Medulla oblongata (tissue), 1 donor: ENCODE measurements around the gene FGFR3.
A peak's percentile ranks its signal among the peaks of the same experiment; 100 is the strongest.

Experiments
- DNase-seq: peaks from one replicate; pipeline ENCODE4 v3.0.0-alpha.2; 2015; ENCODE audit errors: extremely low spot score

Gene FGFR3

DNA sequence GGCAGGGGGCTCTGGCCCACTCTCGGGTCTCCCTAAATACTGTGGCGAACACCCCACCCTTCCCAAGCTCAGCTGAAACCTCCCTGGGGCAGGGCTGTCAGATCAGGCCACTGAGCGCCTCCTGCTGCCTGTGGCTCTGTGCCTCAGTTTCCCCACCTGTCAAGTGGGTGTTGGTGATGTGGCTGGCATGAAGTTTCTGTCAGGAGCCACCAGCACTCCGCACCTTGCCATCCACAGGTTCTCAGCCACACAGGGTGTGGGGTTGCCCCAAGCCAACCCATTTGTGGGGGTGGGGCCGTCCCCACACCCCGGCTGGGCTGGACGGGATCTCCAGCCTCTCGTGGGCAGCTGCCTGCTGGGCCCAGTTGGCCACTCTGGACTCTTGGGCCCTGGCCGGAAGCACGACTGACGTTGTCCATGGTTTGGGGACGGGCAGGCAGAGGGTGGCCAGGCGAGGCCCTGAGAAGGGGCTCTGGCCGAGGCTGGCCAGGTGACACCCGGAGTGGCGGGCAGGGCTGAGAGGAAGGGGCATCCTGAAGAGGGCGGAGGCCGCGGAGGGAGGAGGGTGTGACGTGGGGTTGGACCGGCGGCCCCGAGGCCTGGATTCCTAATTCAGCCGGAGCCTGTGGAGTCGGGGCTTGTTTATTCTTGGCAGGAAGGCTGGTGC lies 5.5 kb upstream of the FGFR3 start:
- DNase-seq: no peak

DNA sequence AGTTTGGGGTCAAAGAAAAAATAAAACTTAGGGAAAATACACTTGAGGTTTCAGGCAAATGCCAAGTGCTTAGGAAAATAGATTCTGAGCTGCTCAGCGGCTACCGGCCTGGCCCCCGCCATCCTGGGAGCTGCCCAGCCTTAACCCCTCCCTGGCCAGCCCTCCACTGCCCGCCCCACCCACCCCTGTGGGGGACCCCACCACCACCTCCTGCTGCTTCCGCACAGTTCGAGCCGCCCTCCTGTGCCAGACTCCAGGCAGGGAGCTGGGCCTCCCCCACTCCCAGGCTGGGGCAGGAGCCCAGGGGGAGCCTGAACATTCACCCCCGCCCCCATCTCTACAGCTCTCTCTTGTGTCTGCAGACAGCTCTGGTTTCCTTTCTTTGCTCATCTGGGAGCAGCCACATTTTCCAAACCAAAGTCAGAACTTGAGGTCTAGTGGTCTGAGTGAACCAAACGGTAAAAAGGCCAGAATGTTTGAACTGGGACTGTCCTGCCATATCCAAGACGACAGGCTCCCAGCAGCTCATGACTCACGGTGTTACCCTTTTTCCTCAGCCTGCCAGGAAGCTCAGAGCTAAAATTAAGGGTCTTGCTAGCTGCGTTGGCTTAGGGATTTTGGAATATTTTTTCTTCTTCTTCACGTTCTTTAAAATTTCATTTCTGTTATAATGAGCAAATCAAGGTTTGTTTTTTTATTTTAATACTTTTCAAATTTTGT lies 4.7 kb upstream of the FGFR3 start:
- DNase-seq: no peak

DNA sequence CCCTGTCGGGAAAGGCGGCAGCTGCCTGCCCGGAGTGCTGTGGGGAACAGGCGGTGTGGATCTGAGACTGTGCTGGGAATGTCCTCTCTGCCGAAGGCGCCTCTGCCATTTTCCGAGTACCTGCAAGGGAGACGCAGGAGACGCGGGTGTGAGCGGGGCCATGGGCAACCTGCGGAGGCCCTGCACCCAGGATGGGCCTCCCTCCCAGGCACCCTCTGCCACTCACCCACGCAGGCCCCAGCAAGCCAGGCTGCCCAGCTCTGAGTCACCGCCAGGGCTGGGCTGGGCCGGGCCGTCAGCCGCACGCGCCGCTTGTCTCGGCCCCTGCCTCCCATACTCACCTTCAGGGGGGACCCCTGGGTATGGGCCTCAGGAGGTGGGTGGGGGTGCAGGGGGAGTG lies 3.5 kb upstream of the FGFR3 start:
- DNase-seq: no peak

DNA sequence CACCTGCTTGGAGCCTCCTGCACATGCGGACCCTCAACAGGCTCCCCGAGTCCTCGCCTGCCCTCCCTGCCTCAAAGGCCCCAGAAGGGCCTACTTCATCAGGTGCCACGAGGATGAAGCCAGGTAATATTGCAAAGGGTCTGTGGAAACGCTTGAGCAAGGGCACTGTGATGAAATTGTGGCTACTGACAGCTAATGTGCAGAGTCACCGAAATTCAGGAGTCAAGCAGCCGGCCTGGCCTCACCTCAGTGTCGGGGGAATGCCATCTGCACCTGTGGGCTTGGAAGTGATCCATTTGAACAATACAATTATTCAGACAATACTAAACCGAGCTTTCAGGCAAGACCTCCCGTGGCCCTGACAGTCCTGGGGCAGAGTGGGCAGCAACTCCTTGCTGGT lies 3.1 kb upstream of the FGFR3 start:
- DNase-seq: no peak

DNA sequence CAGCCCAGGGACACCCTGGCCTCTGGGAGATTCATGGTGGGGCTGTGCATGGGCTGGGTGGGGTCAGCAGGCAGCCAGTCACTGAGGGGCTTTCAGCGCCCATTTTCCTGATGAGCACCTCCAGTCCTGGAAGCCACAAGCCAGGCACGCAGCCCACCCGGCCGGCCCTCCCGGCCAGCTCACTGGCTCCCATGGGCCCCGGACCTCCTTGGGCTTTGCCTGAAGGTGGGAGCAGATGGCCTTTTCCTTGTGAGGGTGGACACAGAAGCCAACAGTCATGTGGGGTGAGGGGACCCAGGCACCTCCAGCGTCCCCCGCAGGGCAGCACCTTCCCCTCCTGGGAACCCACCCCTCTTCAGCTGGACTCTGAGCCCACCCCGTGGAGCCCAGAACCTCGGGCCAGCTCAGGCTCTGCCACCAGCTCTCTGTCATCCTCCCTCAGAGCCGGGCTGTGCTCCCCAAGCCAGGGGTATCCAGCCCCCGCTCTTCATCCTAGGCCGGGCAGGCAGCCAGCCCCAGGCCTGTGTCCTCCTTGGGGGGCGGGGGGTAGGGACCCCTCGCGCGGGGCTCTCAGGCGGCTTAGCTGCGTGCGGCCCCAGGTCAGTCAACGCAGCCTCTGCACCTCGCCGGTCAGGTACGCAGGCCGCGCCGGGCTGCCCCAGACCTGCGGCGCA lies 798 bp upstream of the FGFR3 start:
- DNase-seq: no peak

DNA sequence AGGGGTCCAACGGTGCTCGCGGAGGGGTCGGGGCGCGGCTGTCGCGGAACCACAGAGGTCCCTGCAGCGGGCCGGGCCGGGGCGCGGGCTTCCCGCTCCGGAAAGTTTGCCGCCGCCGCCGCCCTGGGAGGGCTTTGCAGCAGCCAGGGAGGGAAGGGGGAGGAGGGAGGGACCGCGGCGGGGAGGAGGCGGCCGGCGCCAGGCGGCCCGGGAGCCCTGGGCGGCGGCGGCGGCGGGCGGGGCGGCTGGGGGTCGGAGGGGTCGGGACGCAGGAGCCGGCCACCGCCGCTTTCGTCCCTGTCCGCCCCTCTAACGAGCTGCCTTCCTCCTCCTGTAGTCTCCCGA lies 375 bp downstream of the FGFR3 start:
- DNase-seq: no peak

DNA sequence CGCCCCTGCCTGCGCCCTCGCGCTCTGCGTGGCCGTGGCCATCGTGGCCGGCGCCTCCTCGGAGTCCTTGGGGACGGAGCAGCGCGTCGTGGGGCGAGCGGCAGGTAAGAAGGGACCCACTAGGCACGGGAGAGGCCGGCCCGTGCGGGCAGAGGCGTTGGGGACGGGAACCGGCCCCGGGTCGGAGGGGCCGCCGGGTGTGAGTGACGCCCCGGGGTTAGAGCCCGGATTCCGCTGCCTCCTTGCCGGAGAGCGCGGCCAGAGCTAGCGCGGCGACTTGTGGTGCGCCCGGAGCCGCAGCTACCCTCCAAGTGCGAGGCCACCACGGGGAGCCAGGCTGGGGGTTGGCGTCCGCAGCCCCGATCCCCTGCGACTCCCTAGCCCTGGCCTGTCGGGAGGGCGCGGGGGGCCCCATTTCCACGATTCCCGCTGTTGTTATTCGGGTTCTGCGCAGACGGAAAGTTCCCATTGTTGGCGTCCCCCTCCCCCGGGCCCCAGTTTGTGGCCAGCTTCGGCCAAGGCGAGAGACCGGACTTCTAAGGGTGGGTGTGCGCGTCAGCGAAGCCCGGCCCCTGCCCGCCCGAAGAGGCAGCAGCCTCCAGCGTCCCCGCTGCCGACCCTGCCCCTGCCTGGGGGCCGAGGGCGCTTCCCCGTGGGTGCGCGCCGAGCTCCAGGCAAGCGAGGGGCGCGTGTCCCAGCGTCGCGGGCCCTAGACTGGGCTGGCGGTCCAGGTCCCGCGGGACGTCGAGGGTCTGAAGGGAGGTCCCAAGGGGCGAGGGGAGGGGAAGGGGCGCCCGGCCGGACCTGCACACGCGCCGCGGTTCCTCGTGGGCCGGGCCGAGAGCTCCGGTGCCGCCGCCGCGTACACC lies 1.1 kb downstream of the FGFR3 start:
- DNase-seq: no peak

DNA sequence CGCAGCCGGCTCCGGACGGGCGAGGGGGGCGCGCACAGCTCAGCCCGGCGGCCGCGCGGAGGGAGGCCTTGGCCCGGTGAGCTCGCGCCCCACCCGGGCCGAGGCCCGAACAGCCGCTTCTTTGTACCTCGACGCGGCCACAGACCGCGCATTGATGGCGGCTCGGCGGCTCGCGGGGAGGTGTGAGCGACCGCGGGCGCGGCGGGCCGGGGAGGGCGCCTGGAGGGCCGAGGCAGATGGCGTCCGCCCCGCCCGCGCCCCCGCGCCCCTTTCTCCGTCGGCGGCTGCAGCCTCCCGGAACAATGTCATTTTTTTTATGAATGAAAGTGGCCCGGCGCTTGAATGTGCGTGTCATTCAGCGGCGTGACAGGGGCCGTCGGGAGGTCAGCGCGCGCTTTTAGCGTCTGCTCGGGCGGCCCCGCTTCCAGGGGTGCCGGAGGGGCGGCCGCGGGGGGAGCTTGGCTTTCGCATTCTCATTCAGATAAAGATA lies 1.8 kb downstream of the FGFR3 start:
- no peak for DNase-seq

DNA sequence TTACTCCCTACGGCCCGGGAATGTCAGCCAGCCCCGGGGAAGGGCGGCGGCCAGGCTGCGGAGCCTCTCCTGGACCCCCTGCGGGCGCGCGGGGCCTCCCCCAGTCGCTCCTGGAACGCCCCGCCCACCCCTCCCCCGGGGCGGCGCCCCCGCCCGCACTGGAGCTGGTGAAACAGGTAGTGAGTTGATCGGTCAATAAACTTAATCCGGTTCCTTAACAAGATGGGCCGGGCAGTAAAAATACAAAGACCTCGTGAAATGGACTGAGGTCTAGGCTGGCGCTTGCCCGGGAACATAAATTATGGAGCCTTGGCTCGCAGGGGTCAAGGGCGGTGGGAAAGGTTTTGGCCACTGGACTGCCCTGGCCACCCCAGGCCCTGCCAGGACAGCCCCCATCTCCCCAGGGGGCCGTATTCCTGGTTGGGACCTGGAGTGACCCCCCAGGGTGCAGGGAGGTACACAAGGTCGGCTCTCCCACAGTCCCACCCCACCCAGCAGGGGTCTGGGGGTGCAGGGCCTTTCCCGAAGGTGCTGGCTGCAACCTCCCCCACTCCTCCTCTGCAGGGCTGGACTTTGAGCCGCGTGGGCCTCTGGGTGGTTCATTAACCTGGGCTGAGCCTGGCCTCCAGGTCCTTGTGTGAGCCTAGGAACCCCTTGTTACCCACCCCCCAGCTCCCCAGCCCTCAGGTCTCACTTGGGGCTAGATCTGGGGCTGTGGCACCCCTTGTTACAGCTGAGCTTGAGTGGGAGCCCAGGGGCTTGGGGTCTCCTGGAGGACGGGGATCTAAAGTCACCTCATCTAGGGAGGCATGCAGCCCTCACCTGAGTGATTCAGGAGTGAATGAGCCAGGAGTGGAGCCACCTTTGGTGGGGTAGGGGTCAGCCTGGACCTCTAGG lies 2.5 kb downstream of the FGFR3 start:
- DNase-seq: no peak

DNA sequence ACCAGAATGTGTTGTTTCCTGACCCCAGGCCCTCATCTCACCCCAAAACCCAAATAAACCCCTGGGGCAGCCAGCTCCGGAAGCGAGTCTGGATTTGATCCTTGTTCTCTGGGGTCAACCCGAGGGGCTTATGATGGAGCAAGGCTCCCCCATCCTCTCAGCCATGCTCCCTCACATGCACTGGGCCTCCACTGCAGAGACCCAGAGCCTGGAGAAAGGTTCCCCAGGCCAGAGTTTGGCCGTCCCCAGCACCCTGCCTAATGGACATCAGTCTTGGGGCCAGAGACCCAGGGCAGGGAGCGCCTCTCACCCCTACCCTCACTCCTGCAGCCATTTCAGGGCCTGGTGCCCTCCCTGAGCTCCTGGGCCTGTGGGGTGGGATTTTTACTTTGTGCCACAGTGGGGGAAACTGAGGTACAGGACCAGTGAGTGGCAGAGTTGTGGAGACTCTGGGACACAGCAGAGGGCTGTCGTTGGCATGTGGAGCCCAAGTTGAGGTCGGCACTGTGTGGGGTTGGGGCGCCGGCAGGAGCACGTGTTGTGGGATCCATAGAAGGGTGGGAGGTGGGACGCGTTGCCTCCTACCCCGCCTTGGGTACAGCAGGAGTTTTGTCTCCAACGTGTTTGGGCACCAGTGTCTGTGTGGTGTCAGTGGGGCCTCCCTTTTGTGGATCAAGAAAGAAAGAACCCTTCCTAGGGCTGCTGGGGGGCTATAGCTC lies 3.6 kb downstream of the FGFR3 start:
- DNase-seq: no peak

DNA sequence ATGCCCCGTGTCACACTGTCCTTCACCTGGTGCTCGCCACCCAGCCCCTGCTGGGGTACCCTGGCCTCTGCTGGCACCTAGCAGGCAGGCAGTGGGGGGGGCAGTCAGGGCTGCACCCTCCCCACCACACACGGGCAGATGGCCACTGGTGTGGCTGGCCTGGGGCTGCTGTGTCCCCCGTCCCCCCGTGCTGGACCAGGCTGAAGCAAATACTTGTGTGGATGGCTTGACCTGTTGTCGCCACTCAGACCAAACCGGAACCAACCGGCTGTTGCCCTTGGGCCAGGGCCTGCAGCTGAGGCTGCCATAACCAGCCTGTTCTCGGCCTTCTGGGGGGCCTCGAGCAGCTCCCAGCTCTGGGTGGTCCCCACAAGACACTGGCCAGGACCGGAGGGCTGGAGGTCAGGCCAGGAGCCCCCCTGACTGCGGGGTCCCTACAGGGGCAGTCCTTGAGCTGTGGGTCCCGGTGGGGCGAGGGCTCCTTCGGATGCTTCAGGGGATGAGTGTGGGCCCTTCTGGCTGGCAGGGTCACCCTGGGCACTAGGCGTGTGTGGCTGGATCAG lies 4.3 kb downstream of the FGFR3 start:
- peak; percentile 33 for DNase-seq

DNA sequence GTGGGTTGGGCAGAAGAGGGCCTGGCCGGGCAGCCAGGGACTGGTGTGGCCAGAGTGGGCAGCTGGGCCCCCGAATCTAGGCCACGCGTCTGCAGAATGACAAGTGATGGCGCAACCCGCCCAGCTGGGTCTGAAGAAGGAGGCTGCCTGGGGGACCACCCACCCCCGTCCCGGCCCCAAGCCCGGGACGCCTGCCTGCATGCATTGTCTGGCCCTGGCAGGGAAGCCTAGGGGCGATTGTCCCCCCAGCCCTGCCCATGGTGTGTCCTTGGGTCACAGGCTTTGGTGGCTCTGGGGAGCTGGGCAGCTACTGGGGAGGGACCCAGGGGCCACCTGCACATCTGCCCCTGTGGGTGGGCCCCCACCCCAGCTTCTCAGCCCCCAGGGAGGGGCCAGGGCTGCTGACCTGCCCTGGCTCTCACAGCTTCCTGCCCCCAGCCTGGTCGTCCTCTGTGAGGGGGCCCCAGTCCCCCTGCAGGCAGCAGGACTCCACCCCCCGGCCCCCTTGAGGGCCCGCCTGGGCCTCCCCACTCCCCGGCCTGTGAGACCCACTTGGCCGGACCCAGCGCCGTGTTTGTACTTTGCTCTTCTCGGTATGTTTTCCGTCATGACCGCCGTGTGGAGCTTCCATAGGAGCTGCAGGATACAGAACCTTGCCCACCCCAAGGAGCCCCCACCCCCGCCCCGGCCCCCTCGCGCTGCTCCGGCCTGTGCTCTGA lies 4.9 kb downstream of the FGFR3 start:
- peak; percentile 59 for DNase-seq

DNA sequence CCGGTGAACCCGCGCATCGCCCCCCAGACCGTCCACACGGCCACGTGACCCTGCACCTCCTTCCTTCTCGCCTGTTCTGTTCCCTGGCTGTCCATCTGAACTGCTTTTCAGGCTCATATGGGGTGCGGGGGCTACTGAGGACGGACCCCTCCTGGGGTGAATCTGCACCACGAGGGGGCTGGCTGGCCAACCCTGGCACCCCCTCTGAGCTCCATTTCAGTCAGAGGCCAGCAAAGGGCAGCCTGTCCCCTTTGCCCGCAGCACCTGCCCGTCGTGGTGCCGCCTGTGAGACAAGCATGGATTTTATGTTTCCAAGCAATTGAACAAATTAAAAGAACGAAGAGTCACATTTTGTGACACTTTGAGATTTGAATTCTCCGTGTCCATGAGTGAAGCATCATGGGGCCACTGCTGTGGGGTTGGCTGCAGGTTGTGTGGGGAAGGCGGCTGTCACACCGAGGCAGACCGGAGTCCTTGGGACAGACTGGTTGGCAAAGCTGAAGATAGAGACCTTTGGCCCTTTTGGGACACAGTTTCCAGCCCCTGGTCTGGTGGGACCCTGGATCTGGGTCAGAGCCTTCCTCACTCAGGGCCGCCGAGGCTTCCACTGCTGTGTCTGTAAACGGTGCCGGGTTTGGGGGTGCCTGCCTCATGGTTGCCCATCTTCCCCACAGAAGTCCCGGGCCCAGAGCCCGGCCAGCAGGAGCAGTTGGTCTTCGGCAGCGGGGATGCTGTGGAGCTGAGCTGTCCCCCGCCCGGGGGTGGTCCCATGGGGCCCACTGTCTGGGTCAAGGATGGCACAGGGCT lies 5.7 kb downstream of the FGFR3 start:
- no peak for DNase-seq

DNA sequence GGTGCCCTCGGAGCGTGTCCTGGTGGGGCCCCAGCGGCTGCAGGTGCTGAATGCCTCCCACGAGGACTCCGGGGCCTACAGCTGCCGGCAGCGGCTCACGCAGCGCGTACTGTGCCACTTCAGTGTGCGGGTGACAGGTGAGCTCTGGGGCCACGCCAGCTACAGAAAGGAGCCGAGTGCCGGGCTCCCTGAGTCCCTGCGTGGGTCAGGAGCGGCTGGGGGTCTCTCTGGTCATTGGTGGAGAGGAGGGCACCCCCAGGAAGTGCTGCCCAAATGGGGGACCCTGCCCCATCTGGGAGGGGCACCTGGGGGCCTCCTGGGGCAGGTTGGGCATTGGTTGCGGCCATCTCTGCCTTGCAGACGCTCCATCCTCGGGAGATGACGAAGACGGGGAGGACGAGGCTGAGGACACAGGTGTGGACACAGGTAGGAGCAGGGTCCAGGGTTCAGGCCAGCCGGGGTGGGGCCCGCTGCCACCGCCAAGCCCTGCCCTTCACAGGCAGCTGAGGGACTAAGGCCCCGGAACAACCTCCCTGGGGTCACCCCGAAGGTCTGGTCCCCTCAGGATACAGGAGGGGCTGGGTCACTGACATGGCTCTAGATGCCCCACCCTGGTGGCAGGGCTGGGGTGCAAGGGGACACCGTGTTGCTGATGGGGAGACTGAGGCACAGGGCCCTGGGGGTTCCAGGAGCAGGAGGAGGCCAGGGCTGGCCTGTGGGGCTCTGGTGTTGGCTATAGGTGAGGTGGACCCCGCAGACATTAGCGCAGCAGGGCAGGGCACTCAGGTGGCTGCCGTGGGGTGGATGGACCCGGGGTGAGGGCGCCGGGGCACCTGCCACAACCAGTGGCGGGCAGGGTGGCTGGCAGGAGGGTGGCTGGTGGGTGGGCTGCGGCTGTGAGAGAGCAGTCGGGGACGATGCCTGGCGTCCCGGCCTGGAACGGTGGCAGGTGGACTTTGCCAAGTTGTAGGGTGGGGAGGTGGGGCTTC lies 6.6 kb downstream of the FGFR3 start:
- no peak for DNase-seq

DNA sequence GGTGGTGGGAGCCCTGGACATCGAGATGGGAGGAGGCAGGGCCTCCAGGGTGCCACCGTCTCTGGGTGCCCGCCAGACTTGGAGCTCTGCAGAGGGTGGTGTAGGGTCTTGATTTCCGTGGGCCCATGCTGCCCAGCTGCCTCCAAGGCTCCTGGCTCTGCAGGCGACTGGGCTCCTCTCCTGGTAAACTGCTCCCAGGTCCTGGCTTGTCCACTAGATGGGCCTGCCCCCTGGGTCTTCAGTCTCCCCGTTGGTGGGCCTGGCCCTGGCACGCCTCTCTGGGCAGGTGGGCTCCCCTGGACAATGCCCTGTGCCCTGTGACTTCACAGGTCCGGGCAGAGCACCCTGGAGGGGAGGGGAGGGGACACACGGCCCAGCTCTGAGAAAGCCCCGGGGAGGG lies 7.7 kb downstream of the FGFR3 start:
- DNase-seq: no peak

DNA sequence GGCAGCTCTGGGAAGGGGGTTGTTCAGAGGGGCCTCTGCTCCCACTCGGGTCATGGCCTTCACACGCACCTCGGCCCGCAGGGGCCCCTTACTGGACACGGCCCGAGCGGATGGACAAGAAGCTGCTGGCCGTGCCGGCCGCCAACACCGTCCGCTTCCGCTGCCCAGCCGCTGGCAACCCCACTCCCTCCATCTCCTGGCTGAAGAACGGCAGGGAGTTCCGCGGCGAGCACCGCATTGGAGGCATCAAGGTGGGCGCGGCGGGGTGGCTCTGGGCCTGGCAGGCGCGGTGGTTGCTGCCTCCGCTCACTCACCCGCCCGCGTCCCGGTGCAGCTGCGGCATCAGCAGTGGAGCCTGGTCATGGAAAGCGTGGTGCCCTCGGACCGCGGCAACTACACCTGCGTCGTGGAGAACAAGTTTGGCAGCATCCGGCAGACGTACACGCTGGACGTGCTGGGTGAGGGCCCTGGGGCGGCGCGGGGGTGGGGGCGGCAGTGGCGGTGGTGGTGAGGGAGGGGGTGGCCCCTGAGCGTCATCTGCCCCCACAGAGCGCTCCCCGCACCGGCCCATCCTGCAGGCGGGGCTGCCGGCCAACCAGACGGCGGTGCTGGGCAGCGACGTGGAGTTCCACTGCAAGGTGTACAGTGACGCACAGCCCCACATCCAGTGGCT lies 8.3 kb downstream of the FGFR3 start:
- DNase-seq: no peak
